Testis (tissue), 3 donors: ENCODE results near the gene TCF4. TPM values are rescaled to one million over a fixed set of nuclear protein-coding genes. Genes with fewer than 3 reads are reported as not detected.

Experiments used
- DNase-seq: peaks from one replicate; pipeline ENCODE4 v3.0.0-alpha.2; 2019
- H3K27ac ChIP-seq, 2 donors: fragments of 200-600 bp; sonication (generic); one replicate each; pipeline ENCODE4 v1.5.1; 2019
- H3K27me3 ChIP-seq: fragments of 200-600 bp; sonication (generic); one replicate; pipeline ENCODE4 v1.5.1; 2019
- H3K36me3 ChIP-seq: fragments of 200-600 bp; sonication (generic); one replicate; pipeline ENCODE4 v1.5.1; 2017; ENCODE audit warnings: low read depth; ENCODE audit errors: missing control alignments
- H3K4me1 ChIP-seq: fragments of 200-600 bp; sonication (generic); one replicate; pipeline ENCODE4 v1.5.1; 2019
- H3K4me3 ChIP-seq, 2 donors: fragments of 200-600 bp; sonication (generic); one replicate each; pipeline ENCODE4 v1.5.1; 2017 to 2019
- H3K9me3 ChIP-seq: fragments of 200-600 bp; sonication (generic); one replicate; pipeline ENCODE4 v1.5.1; 2017
- CTCF ChIP-seq, 3 experiments: fragments of 450-650 bp in 2 of 3; fragments of 200-600 bp in 1 of 3; sonication (generic) in 1 of 3; IDR thresholded peaks; one replicate each; pipeline ENCODE4 v1.5.1; 2016 to 2019; ENCODE audit warnings: antibody characterized with exemption in 3 of 3, mild to moderate bottlenecking in 2 of 3, moderate library complexity in 1 of 3
- POLR2A ChIP-seq: fragments of 450-650 bp; IDR thresholded peaks from one replicate; pipeline ENCODE4 v1.6.1; 2017; ENCODE audit warnings: antibody characterized with exemption, mild to moderate bottlenecking, moderate library complexity
- WGBS, 2 donors: methylation state at CpG; one replicate each; pipeline ENCODE4 v1.1.5; 2018; 5-methylcytosine and 5-hydroxymethylcytosine counted together
- intact Hi-C: fragments of 100-400 bp; cut with DNase I; formaldehyde crosslinking; loops from one replicate; pipeline ENCODE4 v1.15.1; 2023; ENCODE audit warnings: low total_unique reads
- polyA plus RNA-seq: library from polyadenylated mRNA; stranded (reverse); fragments of 350-450 nt; fragmentation: Illumina TruSeq; extraction: RNeasy Lipid Tissue Mini Kit (QIAGEN cat#74804); gene quantifications from one replicate; pipeline ENCODE4 v1.2.3, GENCODE V29; 2014; ENCODE audit warnings: low read depth, low replicate concordance; ENCODE audit not compliant: insufficient read depth
- total RNA-seq, 2 donors: library from RNA; depleted of rRNA; stranded (reverse); fragments of >200 nt; gene quantifications; one replicate each; pipeline ENCODE4 v1.2.3, GENCODE V29; 2016

The TCF4 gene
- total and polyA plus RNA-seq, 3 donors from 2014 or later: 50.8 to 122 (median 110) TPM

GRCh38 chr18:55603775-55604174 is 15.8 kb upstream of the TCF4 start:
- H3K9me3 ChIP-seq: no peaks in the 10 kb centered on the region
- H3K36me3 ChIP-seq: no peaks in the 10 kb centered on the region
- WGBS, 2 donors: 89 to 92% methylated on average over 5 of the region's 5 CpGs
- no peak for DNase-seq
- intact Hi-C loops: no loop called here
- no peak for TF ChIP-seq POLR2A
- TF ChIP-seq CTCF (IDR thresholded peaks at IDR 0.05): no peak
- no peaks in the 10 kb centered on the region for H3K27me3 ChIP-seq
- no peaks in the 10 kb centered on the region for H3K4me1 ChIP-seq
- H3K4me3 ChIP-seq: no peak overlapping the region
- H3K27ac ChIP-seq: no peak overlapping the region

GRCh38 chr18:55593888-55594287 is 5.9 kb upstream of the TCF4 start:
- no peak for TF ChIP-seq CTCF (IDR thresholded peaks at IDR 0.05)
- TF ChIP-seq POLR2A: no peak
- 94 to 95% methylated on average over 2 of the region's 2 CpGs for WGBS, 2 donors
- no peaks in the 10 kb centered on the region for H3K27me3 ChIP-seq
- H3K36me3 ChIP-seq: no peaks in the 10 kb centered on the region
- intact Hi-C loops: no loop called here
- no peak for DNase-seq
- H3K27ac ChIP-seq: no peak overlapping the region
- H3K9me3 ChIP-seq: no peaks in the 10 kb centered on the region
- H3K4me3 ChIP-seq: no peak overlapping the region
- peaks cover 7% of the 10 kb centered on the region for H3K4me1 ChIP-seq

- Histone ChIP-seq H3K27ac (no peak overlapping the region), H3K4me3 (no peak overlapping the region), H3K36me3 (no peaks in the 10 kb centered on the region), H3K9me3 (no peaks in the 10 kb centered on the region), H3K4me1 (peaks cover 7% of the 10 kb centered on the region), H3K27me3 (no peaks in the 10 kb centered on the region)
- no peak for DNase-seq
- TF ChIP-seq CTCF (IDR thresholded peaks at IDR 0.05): no peak
- TF ChIP-seq POLR2A: no peak
- intact Hi-C loops: no loop called here
- WGBS, 2 donors: 69 to 81% methylated on average over 4 of the region's 4 CpGs
Measured at GRCh38 chr18:55592572-55592971, 4.6 kb upstream of the TCF4 start.

GRCh38 chr18:55592106-55592505 is 4.1 kb upstream of the TCF4 start:
- no peaks in the 10 kb centered on the region for H3K27me3 ChIP-seq
- no peak overlapping the region for H3K4me3 ChIP-seq
- H3K27ac ChIP-seq: no peak overlapping the region
- no peaks in the 10 kb centered on the region for H3K9me3 ChIP-seq
- TF ChIP-seq CTCF (IDR thresholded peaks at IDR 0.05): no peak
- no peak for TF ChIP-seq POLR2A
- no peak for DNase-seq
- 67 to 100% methylated on average over 1 of the region's 1 CpG for WGBS, 2 donors
- H3K4me1 ChIP-seq: peaks cover 7% of the 10 kb centered on the region
- intact Hi-C loops: no loop called here
- H3K36me3 ChIP-seq: no peaks in the 10 kb centered on the region

- Histone ChIP-seq H3K36me3 (no peaks in the 10 kb centered on the region), H3K9me3 (no peaks in the 10 kb centered on the region), H3K4me1 (peaks cover 12% of the 10 kb centered on the region), H3K4me3 (peak overlapping the region; percentile 78 to 83), H3K27ac (peak overlapping the region; percentile 93 to 95), H3K27me3 (no peaks in the 10 kb centered on the region)
- WGBS, 2 donors: 1 to 2% methylated on average over 18 to 37 of the region's 37 CpGs
- intact Hi-C loops: loop anchor here (5.0 kb wide), 1 partner anchor 172 kb away; no protein-coding TSS in a partner anchor
- peak; percentile 99 for DNase-seq
- TF ChIP-seq CTCF (IDR thresholded peaks at IDR 0.05) (peak in 1 of 3 experiments; percentile 23), POLR2A (no peak)
Measured at GRCh38 chr18:55589625-55590291, 1.8 kb upstream of the TCF4 start.
